HL-60 (cell line): ENCODE measurements around the gene ARHGAP18.
A peak's percentile ranks its signal among the peaks of the same experiment; 100 is the strongest.

Experiments used
- DNase-seq, 2 experiments: peaks; one replicate each; pipeline ENCODE4 v3.0.0-alpha.2; 2010 to 2020; ENCODE audit warnings: low read depth in 1 of 2, low spot score in 1 of 2
- H3K27ac ChIP-seq: fragments of 250-450 bp; sonication (Bioruptor Pico); replicated peaks from 2 replicates; pipeline ENCODE4 v1.5.1; 2020; ENCODE audit warnings: mild to moderate bottlenecking, moderate library complexity
- H3K27me3 ChIP-seq: fragments of 250-450 bp; sonication (Bioruptor Pico); 2 replicates; pipeline ENCODE4 v1.5.1; 2021; ENCODE audit warnings: mild to moderate bottlenecking, moderate library complexity; ENCODE audit not compliant: insufficient read depth, poor library complexity, severe bottlenecking
- H3K4me3 ChIP-seq: replicated peaks from 2 replicates; pipeline ENCODE4 v1.5.1; 2011; ENCODE audit warnings: mild to moderate bottlenecking, control low read depth, low read length; ENCODE audit not compliant: insufficient read depth
- GABPA ChIP-seq: IDR thresholded peaks from 2 replicates; pipeline ENCODE4 v1.6.1; 2012; ENCODE audit warnings: low read depth
- POLR2AphosphoS5 ChIP-seq: IDR thresholded peaks from 2 replicates; pipeline ENCODE4 v1.6.1; 2012; ENCODE audit warnings: low read depth
- SPI1 ChIP-seq: IDR thresholded peaks from 2 replicates; pipeline ENCODE4 v1.6.1; 2012; ENCODE audit warnings: low read depth, mild to moderate bottlenecking, borderline replicate concordance
- TF ChIP-seq, protein P1 (sequence below): IDR thresholded peaks from 2 replicates; pipeline ENCODE4 v1.6.1; 2012; ENCODE audit warnings: low read depth; ENCODE audit not compliant: insufficient replicate concordance
- TF ChIP-seq, protein P2 (sequence below): IDR thresholded peaks from one replicate; pipeline ENCODE4 v1.5.1; 2011; ENCODE audit warnings: low read length, control low read depth, inconsistent platforms; ENCODE audit not compliant: insufficient read depth

The ARHGAP18 gene

DNA sequence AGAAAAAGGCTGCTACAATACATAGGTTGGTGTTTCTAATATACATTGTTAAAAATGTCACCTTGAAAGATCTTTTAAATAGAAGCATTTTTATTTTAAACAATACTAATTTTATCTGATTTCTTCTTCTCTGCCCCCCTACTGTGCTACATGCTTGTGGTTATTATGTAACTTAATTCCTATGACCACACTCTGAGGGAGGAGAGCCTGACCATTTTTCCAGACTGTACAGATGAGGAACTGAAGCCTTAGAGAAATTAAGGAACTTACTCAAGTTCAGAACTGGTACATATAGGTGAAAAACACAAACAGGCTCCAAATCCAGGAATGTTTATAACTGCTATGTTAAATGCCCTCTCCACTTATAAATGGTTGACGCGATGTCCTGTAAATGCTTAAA lies 43.4 kb upstream of the ARHGAP18 start:
- Histone ChIP-seq H3K27ac (no peak overlapping the region), H3K27me3 (no peaks in the 10 kb centered on the region), H3K4me3 (no peak overlapping the region)
- peak; percentile 35 to 48 for DNase-seq
- TF ChIP-seq, protein P1, sequence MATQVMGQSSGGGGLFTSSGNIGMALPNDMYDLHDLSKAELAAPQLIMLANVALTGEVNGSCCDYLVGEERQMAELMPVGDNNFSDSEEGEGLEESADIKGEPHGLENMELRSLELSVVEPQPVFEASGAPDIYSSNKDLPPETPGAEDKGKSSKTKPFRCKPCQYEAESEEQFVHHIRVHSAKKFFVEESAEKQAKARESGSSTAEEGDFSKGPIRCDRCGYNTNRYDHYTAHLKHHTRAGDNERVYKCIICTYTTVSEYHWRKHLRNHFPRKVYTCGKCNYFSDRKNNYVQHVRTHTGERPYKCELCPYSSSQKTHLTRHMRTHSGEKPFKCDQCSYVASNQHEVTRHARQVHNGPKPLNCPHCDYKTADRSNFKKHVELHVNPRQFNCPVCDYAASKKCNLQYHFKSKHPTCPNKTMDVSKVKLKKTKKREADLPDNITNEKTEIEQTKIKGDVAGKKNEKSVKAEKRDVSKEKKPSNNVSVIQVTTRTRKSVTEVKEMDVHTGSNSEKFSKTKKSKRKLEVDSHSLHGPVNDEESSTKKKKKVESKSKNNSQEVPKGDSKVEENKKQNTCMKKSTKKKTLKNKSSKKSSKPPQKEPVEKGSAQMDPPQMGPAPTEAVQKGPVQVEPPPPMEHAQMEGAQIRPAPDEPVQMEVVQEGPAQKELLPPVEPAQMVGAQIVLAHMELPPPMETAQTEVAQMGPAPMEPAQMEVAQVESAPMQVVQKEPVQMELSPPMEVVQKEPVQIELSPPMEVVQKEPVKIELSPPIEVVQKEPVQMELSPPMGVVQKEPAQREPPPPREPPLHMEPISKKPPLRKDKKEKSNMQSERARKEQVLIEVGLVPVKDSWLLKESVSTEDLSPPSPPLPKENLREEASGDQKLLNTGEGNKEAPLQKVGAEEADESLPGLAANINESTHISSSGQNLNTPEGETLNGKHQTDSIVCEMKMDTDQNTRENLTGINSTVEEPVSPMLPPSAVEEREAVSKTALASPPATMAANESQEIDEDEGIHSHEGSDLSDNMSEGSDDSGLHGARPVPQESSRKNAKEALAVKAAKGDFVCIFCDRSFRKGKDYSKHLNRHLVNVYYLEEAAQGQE: no peak
- TF ChIP-seq POLR2AphosphoS5: no peak; the same call in 1 of the 2 replicates
- TF ChIP-seq, protein P2, sequence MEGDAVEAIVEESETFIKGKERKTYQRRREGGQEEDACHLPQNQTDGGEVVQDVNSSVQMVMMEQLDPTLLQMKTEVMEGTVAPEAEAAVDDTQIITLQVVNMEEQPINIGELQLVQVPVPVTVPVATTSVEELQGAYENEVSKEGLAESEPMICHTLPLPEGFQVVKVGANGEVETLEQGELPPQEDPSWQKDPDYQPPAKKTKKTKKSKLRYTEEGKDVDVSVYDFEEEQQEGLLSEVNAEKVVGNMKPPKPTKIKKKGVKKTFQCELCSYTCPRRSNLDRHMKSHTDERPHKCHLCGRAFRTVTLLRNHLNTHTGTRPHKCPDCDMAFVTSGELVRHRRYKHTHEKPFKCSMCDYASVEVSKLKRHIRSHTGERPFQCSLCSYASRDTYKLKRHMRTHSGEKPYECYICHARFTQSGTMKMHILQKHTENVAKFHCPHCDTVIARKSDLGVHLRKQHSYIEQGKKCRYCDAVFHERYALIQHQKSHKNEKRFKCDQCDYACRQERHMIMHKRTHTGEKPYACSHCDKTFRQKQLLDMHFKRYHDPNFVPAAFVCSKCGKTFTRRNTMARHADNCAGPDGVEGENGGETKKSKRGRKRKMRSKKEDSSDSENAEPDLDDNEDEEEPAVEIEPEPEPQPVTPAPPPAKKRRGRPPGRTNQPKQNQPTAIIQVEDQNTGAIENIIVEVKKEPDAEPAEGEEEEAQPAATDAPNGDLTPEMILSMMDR: no peak
- peak; percentile 83 for TF ChIP-seq SPI1
- TF ChIP-seq GABPA: no peak

DNA sequence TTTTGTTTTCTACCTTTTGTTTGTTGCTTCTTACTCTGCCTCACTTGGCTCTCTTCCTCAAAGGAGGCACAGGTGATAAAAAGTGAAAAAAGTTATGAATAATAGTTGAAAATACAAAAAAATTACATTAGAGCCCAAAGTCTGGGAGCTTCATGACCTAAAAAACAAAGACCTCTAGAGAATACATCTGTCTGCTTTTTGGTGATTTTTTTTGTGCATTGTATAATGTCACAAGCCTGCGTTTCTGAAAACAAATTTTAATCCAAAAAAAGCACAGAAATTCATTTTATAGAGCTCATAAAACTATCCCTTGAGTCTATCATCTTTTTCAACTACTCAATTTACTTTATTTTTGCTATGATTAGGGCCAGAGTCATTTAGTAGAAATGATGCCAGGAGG lies 41.4 kb upstream of the ARHGAP18 start:
- TF ChIP-seq GABPA: no peak
- TF ChIP-seq POLR2AphosphoS5: no peak
- TF ChIP-seq, protein P2: no peak
- TF ChIP-seq, protein P1: no peak
- no peak for TF ChIP-seq SPI1
- DNase-seq: no peak
- H3K27ac ChIP-seq: no peak overlapping the region
- H3K4me3 ChIP-seq: no peak overlapping the region
- H3K27me3 ChIP-seq: no peaks in the 10 kb centered on the region

DNA sequence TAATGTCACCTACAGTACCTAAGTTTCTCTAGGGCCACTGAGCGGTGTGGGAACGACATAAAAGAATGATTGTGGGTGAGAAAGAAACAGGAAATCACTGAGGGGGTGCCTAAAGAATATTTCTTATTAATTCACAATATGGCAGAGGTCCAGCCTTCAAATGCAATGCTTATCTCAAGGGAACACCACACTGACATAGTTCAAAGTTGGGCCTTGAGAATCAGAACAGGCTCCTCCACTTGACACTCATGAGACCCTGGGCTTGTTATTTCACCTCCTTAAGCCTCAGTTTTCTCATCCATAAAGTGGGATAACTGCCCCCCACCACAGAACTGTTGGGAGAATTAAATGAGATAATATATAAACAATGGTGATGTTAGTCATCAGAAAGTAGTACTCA lies 40.4 kb upstream of the ARHGAP18 start:
- TF ChIP-seq, protein P2: no peak
- TF ChIP-seq, protein P1: no peak
- no peak for TF ChIP-seq POLR2AphosphoS5
- TF ChIP-seq GABPA: no peak
- no peak for TF ChIP-seq SPI1
- H3K27me3 ChIP-seq: no peaks in the 10 kb centered on the region
- DNase-seq: no peak
- no peak overlapping the region for H3K27ac ChIP-seq
- H3K4me3 ChIP-seq: no peak overlapping the region
